ENCODE measurements around the gene BZW2. TPM values are rescaled to one million over a fixed set of nuclear protein-coding genes. Genes with fewer than 3 reads are reported as not detected.
A peak's percentile ranks its signal among the peaks of the same experiment; 100 is the strongest.

BZW2 gene
- total RNA-seq, 1 donor from 2014 or later, result 89.8 TPM

DNA sequence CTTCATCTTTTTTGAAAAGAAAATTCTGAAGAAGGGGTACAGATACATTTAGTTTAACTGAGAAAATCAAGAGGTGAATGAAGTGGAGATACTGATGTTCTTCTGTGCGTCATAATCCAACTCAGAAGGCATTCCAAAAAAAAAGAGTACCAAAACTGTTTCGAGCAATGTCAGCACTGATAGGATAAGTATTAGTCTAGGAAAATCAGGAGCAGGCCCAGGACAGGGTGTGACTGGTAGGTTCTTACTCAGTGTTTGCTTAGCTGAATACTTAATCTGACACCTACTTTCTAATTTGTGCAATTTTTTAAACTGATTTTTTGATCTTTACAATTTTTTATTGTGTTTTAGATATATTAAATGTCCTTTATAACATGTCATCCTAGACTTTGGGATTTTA lies 4.3 kb downstream of the BZW2 start:
- TF ChIP-seq, protein P1, sequence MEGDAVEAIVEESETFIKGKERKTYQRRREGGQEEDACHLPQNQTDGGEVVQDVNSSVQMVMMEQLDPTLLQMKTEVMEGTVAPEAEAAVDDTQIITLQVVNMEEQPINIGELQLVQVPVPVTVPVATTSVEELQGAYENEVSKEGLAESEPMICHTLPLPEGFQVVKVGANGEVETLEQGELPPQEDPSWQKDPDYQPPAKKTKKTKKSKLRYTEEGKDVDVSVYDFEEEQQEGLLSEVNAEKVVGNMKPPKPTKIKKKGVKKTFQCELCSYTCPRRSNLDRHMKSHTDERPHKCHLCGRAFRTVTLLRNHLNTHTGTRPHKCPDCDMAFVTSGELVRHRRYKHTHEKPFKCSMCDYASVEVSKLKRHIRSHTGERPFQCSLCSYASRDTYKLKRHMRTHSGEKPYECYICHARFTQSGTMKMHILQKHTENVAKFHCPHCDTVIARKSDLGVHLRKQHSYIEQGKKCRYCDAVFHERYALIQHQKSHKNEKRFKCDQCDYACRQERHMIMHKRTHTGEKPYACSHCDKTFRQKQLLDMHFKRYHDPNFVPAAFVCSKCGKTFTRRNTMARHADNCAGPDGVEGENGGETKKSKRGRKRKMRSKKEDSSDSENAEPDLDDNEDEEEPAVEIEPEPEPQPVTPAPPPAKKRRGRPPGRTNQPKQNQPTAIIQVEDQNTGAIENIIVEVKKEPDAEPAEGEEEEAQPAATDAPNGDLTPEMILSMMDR (conservative IDR thresholded peaks at IDR 0.05), result no peak
- peaks cover 4% of the 10 kb centered on the region for H3K36me3 Mint-ChIP-seq
- no peaks in the 10 kb centered on the region for H3K9me3 Mint-ChIP-seq
- peak overlapping the region; percentile 16 for H3K4me3 Mint-ChIP-seq
- no peak overlapping the region for H3K27ac Mint-ChIP-seq
- no peaks in the 10 kb centered on the region for H3K27me3 Mint-ChIP-seq
- peaks cover 38% of the 10 kb centered on the region for H3K4me1 Mint-ChIP-seq (ENCODE audit: unreplicated experiment)
- no peak for DNase-seq (ENCODE audit: extremely low spot score, unreplicated experiment)

DNA sequence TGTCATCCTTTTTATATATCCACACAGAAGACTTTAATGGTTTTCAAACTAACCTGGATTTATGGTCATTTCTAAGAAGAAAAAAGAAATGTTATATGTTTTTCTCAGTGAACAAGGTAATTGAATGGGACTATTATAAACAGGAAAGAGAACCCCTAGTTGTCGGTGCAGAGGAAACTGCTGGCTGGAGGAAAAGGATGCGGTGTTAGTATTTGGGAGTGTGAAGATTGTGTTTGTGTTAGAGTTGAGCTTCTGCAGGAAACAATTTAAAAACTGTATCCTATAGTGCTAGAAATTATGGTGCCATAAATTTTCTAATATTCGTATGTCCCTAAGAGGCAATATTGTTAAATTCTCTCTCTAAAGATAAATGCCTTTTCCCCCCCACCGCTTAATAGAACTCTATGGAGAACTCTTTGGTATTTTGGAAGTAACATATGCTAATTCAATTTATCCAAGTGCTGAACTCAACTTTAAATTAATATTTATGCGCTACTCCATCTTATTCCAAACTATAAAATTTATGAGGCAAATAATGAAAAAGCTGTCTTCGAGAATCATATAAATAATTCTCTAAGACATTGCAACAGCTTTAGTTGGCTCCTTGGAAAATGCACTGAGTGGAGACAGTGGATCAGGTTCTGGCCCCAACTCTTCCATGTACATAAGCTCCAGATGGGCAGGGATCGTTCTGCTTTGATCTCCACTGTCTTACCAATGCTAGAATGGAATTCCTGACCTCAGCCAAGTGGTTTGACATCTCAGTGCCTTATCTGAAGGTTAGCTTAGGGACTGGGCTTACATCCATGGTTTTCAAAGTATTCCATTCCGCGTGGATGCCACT lies 5.6 kb downstream of the BZW2 start:
- peaks cover 38% of the 10 kb centered on the region for H3K4me1 Mint-ChIP-seq (ENCODE audit: unreplicated experiment)
- H3K9me3 Mint-ChIP-seq, result no peaks in the 10 kb centered on the region

DNA sequence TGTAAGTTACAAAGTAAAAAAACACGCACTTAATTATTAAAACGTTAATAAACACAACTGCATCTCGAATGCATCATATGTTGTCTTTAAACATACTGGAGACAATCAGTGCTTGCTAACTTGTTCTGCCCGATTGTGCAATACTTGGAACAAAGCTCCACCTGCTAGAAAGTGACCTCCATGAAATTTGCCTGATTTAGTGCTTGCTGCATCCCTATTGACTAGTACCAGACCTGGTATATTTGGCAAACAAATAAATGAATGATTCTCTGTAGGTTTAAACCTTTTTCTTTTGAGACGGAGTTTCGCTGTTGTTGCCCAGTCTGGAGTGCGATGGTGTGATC lies 6.2 kb downstream of the BZW2 start:
- no peaks in the 10 kb centered on the region for H3K9me3 Mint-ChIP-seq
- DNase-seq (ENCODE audit: extremely low spot score, unreplicated experiment), result no peak
- H3K27me3 Mint-ChIP-seq, result no peaks in the 10 kb centered on the region
- TF ChIP-seq, protein P1 (conservative IDR thresholded peaks at IDR 0.05), result no peak
- H3K36me3 Mint-ChIP-seq, result peaks cover 8% of the 10 kb centered on the region
- no peak overlapping the region for H3K27ac Mint-ChIP-seq
- H3K4me3 Mint-ChIP-seq, result no peak overlapping the region
- peaks cover 37% of the 10 kb centered on the region for H3K4me1 Mint-ChIP-seq (ENCODE audit: unreplicated experiment)

More for the DNA sequence above, 5.6 kb downstream of the BZW2 start:
- Mint-ChIP-seq H3K27ac (no peak overlapping the region), H3K4me3 (no peak overlapping the region), H3K27me3 (no peaks in the 10 kb centered on the region), H3K36me3 (peaks cover 8% of the 10 kb centered on the region)
- TF ChIP-seq, protein P1 (conservative IDR thresholded peaks at IDR 0.05), result no peak
- no peak for DNase-seq (ENCODE audit: extremely low spot score, unreplicated experiment)

DNA sequence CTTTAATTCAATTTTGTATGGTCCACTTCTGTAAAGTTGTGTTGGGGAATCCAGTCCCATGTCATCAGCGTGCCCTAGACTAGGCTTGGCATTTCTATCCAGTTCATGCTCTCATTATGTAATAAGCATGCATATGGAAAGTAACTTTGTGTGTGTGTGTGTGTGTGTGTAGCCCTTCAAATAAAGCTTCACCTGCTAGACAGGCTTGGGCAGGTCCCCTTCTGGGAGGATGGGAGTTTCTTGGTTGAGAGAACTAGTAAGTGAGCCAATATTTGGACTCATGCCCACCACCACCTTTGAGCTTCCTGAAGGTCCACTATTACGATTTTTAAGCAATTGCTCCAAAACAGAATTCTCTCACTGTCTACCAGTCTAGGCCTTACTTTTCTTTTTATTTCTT lies 6.9 kb downstream of the BZW2 start:
- Mint-ChIP-seq H3K9me3 (no peaks in the 10 kb centered on the region), H3K4me3 (peak overlapping the region; percentile 46), H3K36me3 (peaks cover 11% of the 10 kb centered on the region), H3K27me3 (no peaks in the 10 kb centered on the region), H3K4me1 (ENCODE audit: unreplicated experiment) (peaks cover 37% of the 10 kb centered on the region), H3K27ac (peak overlapping the region; percentile 60)
- no peak for DNase-seq (ENCODE audit: extremely low spot score, unreplicated experiment)
- TF ChIP-seq, protein P1 (conservative IDR thresholded peaks at IDR 0.05), result no peak

DNA sequence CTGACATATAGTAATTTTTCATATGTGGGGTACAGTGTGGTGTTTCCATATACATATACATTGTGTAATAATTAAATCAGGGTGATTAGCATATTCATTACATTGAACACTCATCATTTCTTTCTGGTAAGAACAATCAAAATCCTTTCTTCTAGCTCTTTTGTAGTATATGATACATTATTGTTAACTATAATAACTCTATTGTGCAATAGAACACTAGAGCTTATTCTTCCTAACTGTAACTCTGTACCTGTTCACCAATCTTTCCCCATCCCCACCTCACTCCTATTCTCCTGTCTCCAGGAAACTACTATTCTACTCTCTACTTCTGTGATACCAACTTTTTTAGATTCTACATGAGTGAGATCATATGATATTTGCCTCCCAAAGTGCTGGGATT lies 9.4 kb downstream of the BZW2 start:
- Mint-ChIP-seq H3K4me3 (no peak overlapping the region), H3K27ac (no peak overlapping the region), H3K9me3 (no peaks in the 10 kb centered on the region), H3K4me1 (ENCODE audit: unreplicated experiment) (peaks cover 21% of the 10 kb centered on the region), H3K36me3 (peaks cover 13% of the 10 kb centered on the region), H3K27me3 (no peaks in the 10 kb centered on the region)
- DNase-seq (ENCODE audit: extremely low spot score, unreplicated experiment), result no peak
- TF ChIP-seq, protein P1 (conservative IDR thresholded peaks at IDR 0.05), result no peak
